Measurements from ENCODE around the gene ATP10B.

ATP10B gene

GRCh38 chr5:160638161-160638742 is 213.8 kb downstream of the ATP10B start:
- intact Hi-C loops (cut with micrococcal nuclease): no loop called here
- Mint-ChIP-seq H3K9me3 (peaks cover 9% of the 10 kb centered on the region), H3K4me1 (ENCODE audit: low read depth) (peaks cover 9% of the 10 kb centered on the region), H3K36me3 (ENCODE audit: low read depth) (no peaks in the 10 kb centered on the region), H3K27ac (no peak overlapping the region), H3K4me3 (no peak overlapping the region), H3K27me3 (peaks cover 14% of the 10 kb centered on the region)

- Mint-ChIP-seq H3K4me1 (ENCODE audit: low read depth) (peaks cover 7% of the 10 kb centered on the region), H3K4me3 (no peak overlapping the region), H3K27me3 (peaks cover 14% of the 10 kb centered on the region), H3K9me3 (peaks cover 9% of the 10 kb centered on the region), H3K36me3 (ENCODE audit: low read depth) (no peaks in the 10 kb centered on the region), H3K27ac (no peak overlapping the region)
- intact Hi-C loops (cut with micrococcal nuclease): no loop called here
Observed at GRCh38 chr5:160637357-160638090, 214.5 kb downstream of the ATP10B start.

- H3K9me3 Mint-ChIP-seq: peaks cover 9% of the 10 kb centered on the region
- H3K4me3 Mint-ChIP-seq: no peak overlapping the region
- intact Hi-C loops (cut with micrococcal nuclease): no loop called here
- H3K27ac Mint-ChIP-seq: no peak overlapping the region
- H3K27me3 Mint-ChIP-seq: peaks cover 14% of the 10 kb centered on the region
- no peaks in the 10 kb centered on the region for H3K36me3 Mint-ChIP-seq (ENCODE audit: low read depth)
- peaks cover 6% of the 10 kb centered on the region for H3K4me1 Mint-ChIP-seq (ENCODE audit: low read depth)
Observed at GRCh38 chr5:160635663-160636062, 216.3 kb downstream of the ATP10B start.

GRCh38 chr5:160635046-160635445 is 217.0 kb downstream of the ATP10B start:
- Mint-ChIP-seq H3K4me1 (ENCODE audit: low read depth) (no peaks in the 10 kb centered on the region), H3K27me3 (peaks cover 18% of the 10 kb centered on the region), H3K27ac (no peak overlapping the region), H3K9me3 (peaks cover 9% of the 10 kb centered on the region), H3K4me3 (no peak overlapping the region), H3K36me3 (ENCODE audit: low read depth) (no peaks in the 10 kb centered on the region)
- intact Hi-C loops (cut with micrococcal nuclease): no loop called here

GRCh38 chr5:160629003-160629402 is 223.0 kb downstream of the ATP10B start:
- intact Hi-C loops (cut with micrococcal nuclease): no loop called here
- Mint-ChIP-seq H3K27ac (no peak overlapping the region), H3K36me3 (ENCODE audit: low read depth) (no peaks in the 10 kb centered on the region), H3K4me3 (no peak overlapping the region), H3K27me3 (peaks cover 8% of the 10 kb centered on the region), H3K4me1 (ENCODE audit: low read depth) (peaks cover 5% of the 10 kb centered on the region), H3K9me3 (no peaks in the 10 kb centered on the region)

- Mint-ChIP-seq H3K4me3 (no peak overlapping the region), H3K27me3 (peaks cover 8% of the 10 kb centered on the region), H3K4me1 (ENCODE audit: low read depth) (peaks cover 5% of the 10 kb centered on the region), H3K27ac (no peak overlapping the region), H3K9me3 (no peaks in the 10 kb centered on the region), H3K36me3 (ENCODE audit: low read depth) (no peaks in the 10 kb centered on the region)
- intact Hi-C loops (cut with micrococcal nuclease): no loop called here
Observed at GRCh38 chr5:160628619-160628968, 223.4 kb downstream of the ATP10B start.

GRCh38 chr5:160627921-160628618 is 223.9 kb downstream of the ATP10B start:
- H3K4me3 Mint-ChIP-seq: no peak overlapping the region
- H3K36me3 Mint-ChIP-seq (ENCODE audit: low read depth): no peaks in the 10 kb centered on the region
- H3K9me3 Mint-ChIP-seq: no peaks in the 10 kb centered on the region
- peaks cover 5% of the 10 kb centered on the region for H3K4me1 Mint-ChIP-seq (ENCODE audit: low read depth)
- H3K27ac Mint-ChIP-seq: no peak overlapping the region
- peaks cover 8% of the 10 kb centered on the region for H3K27me3 Mint-ChIP-seq
- intact Hi-C loops (cut with micrococcal nuclease): no loop called here

GRCh38 chr5:160626322-160626721 is 225.7 kb downstream of the ATP10B start:
- no peaks in the 10 kb centered on the region for H3K9me3 Mint-ChIP-seq
- H3K27me3 Mint-ChIP-seq: peaks cover 10% of the 10 kb centered on the region
- no peaks in the 10 kb centered on the region for H3K36me3 Mint-ChIP-seq (ENCODE audit: low read depth)
- intact Hi-C loops (cut with micrococcal nuclease): no loop called here
- H3K4me1 Mint-ChIP-seq (ENCODE audit: low read depth): peaks cover 5% of the 10 kb centered on the region
- H3K27ac Mint-ChIP-seq: no peak overlapping the region
- H3K4me3 Mint-ChIP-seq: no peak overlapping the region

- H3K4me1 Mint-ChIP-seq (ENCODE audit: low read depth): no peaks in the 10 kb centered on the region
- peaks cover 2% of the 10 kb centered on the region for H3K27me3 Mint-ChIP-seq
- H3K4me3 Mint-ChIP-seq: no peak overlapping the region
- H3K9me3 Mint-ChIP-seq: no peaks in the 10 kb centered on the region
- intact Hi-C loops (cut with micrococcal nuclease): no loop called here
- H3K36me3 Mint-ChIP-seq (ENCODE audit: low read depth): no peaks in the 10 kb centered on the region
- no peak overlapping the region for H3K27ac Mint-ChIP-seq
Observed at GRCh38 chr5:160621526-160621925, 230.5 kb downstream of the ATP10B start.

GRCh38 chr5:160620401-160620800 is 231.6 kb downstream of the ATP10B start:
- Mint-ChIP-seq H3K27ac (no peak overlapping the region), H3K9me3 (no peaks in the 10 kb centered on the region), H3K27me3 (peaks cover 2% of the 10 kb centered on the region), H3K36me3 (ENCODE audit: low read depth) (no peaks in the 10 kb centered on the region), H3K4me1 (ENCODE audit: low read depth) (no peaks in the 10 kb centered on the region), H3K4me3 (no peak overlapping the region)
- intact Hi-C loops (cut with micrococcal nuclease): no loop called here

- Mint-ChIP-seq H3K27ac (no peak overlapping the region), H3K9me3 (no peaks in the 10 kb centered on the region), H3K27me3 (peaks cover 2% of the 10 kb centered on the region)
Observed at GRCh38 chr5:160619381-160619780, 232.6 kb downstream of the ATP10B start.

GRCh38 chr5:160618286-160618685 is 233.7 kb downstream of the ATP10B start:
- Mint-ChIP-seq H3K27ac (no peak overlapping the region), H3K27me3 (peaks cover 2% of the 10 kb centered on the region), H3K4me3 (no peak overlapping the region), H3K4me1 (ENCODE audit: low read depth) (no peaks in the 10 kb centered on the region), H3K9me3 (no peaks in the 10 kb centered on the region), H3K36me3 (ENCODE audit: low read depth) (no peaks in the 10 kb centered on the region)
- intact Hi-C loops (cut with micrococcal nuclease): no loop called here

More at GRCh38 chr5:160619381-160619780, 232.6 kb downstream of the ATP10B start:
- intact Hi-C loops (cut with micrococcal nuclease): no loop called here
- Mint-ChIP-seq H3K4me3 (no peak overlapping the region), H3K4me1 (ENCODE audit: low read depth) (no peaks in the 10 kb centered on the region), H3K36me3 (ENCODE audit: low read depth) (no peaks in the 10 kb centered on the region)

- H3K4me3 Mint-ChIP-seq: no peak overlapping the region
- no peaks in the 10 kb centered on the region for H3K36me3 Mint-ChIP-seq (ENCODE audit: low read depth)
- no peaks in the 10 kb centered on the region for H3K27me3 Mint-ChIP-seq
- peaks cover under 1% of the 10 kb centered on the region for H3K4me1 Mint-ChIP-seq (ENCODE audit: low read depth)
- intact Hi-C loops (cut with micrococcal nuclease): no loop called here
- H3K27ac Mint-ChIP-seq: no peak overlapping the region
- H3K9me3 Mint-ChIP-seq: no peaks in the 10 kb centered on the region
Observed at GRCh38 chr5:160616712-160617497, 235.1 kb downstream of the ATP10B start.

GRCh38 chr5:160614136-160614535 is 237.9 kb downstream of the ATP10B start:
- Mint-ChIP-seq H3K4me1 (ENCODE audit: low read depth) (peaks cover 5% of the 10 kb centered on the region), H3K27me3 (no peaks in the 10 kb centered on the region), H3K27ac (no peak overlapping the region), H3K4me3 (no peak overlapping the region), H3K36me3 (ENCODE audit: low read depth) (no peaks in the 10 kb centered on the region), H3K9me3 (no peaks in the 10 kb centered on the region)
- intact Hi-C loops (cut with micrococcal nuclease): no loop called here
